ENCODE measurements around the gene ZNF341.
"Not testable (repeated sequence)": the region's sequence is repeated elsewhere in the genome, so short reads cannot be mapped to it uniquely, and the experiment has no call there.

The ZNF341 gene

GRCh38 chr20:33730946-33731692 is 677 bp upstream of the ZNF341 start:
- DNase-seq (ENCODE audit: low spot score): no peak

- DNase-seq (ENCODE audit: low spot score): no peak
Observed at GRCh38 chr20:33732166-33732970, 572 bp downstream of the ZNF341 start.

GRCh38 chr20:33733654-33734576 is 2.1 kb downstream of the ZNF341 start:
- DNase-seq (ENCODE audit: low spot score): no peak

- no peak for DNase-seq (ENCODE audit: low spot score)
Observed at GRCh38 chr20:33736962-33737361, 5.2 kb downstream of the ZNF341 start.

- no peak for DNase-seq (ENCODE audit: low spot score)
Observed at GRCh38 chr20:33739493-33739892, 7.7 kb downstream of the ZNF341 start.

- no peak for DNase-seq (ENCODE audit: low spot score)
Observed at GRCh38 chr20:33740189-33740588, 8.4 kb downstream of the ZNF341 start.

GRCh38 chr20:33744181-33744580 is 12.4 kb downstream of the ZNF341 start:
- no peak for DNase-seq (ENCODE audit: low spot score)

GRCh38 chr20:33744773-33745385 is 13.1 kb downstream of the ZNF341 start:
- no peak for DNase-seq (ENCODE audit: low spot score)

- no peak for DNase-seq (ENCODE audit: low spot score)
Observed at GRCh38 chr20:33746325-33746998, 14.7 kb downstream of the ZNF341 start.

- no peak for DNase-seq (ENCODE audit: low spot score)
Observed at GRCh38 chr20:33751775-33752174, 20.0 kb downstream of the ZNF341 start.

GRCh38 chr20:33753143-33753542 is 21.3 kb downstream of the ZNF341 start:
- no peak for DNase-seq (ENCODE audit: low spot score)

- no peak for DNase-seq (ENCODE audit: low spot score)
Observed at GRCh38 chr20:33753763-33754162, 22.0 kb downstream of the ZNF341 start.

GRCh38 chr20:33755936-33756490 is 24.2 kb downstream of the ZNF341 start:
- DNase-seq (ENCODE audit: low spot score): not testable (repeated sequence)

GRCh38 chr20:33757046-33757445 is 25.2 kb downstream of the ZNF341 start:
- DNase-seq (ENCODE audit: low spot score): no peak

GRCh38 chr20:33757458-33757857 is 25.7 kb downstream of the ZNF341 start:
- no peak for DNase-seq (ENCODE audit: low spot score)

- DNase-seq (ENCODE audit: low spot score): no peak
Observed at GRCh38 chr20:33761698-33762250, 30.0 kb downstream of the ZNF341 start.

- no peak for DNase-seq (ENCODE audit: low spot score)
Observed at GRCh38 chr20:33765099-33765498, 33.3 kb downstream of the ZNF341 start.

GRCh38 chr20:33765592-33765991 is 33.8 kb downstream of the ZNF341 start:
- no peak for DNase-seq (ENCODE audit: low spot score)

GRCh38 chr20:33766686-33767085 is 34.9 kb downstream of the ZNF341 start:
- DNase-seq (ENCODE audit: low spot score): no peak

GRCh38 chr20:33767777-33768138 is 36.0 kb downstream of the ZNF341 start:
- DNase-seq (ENCODE audit: low spot score): no peak

- DNase-seq (ENCODE audit: low spot score): no peak
Observed at GRCh38 chr20:33769043-33769442, 37.2 kb downstream of the ZNF341 start.

All from D341Med (cell line).